Measurements from ENCODE around the gene NTNG1.

GRCh38 chr1:107459204-107459904 lies 318.5 kb downstream of the NTNG1 start:
- TF ChIP-seq CTCF (IDR thresholded peaks at IDR 0.05): no peak
- no peak for TF ChIP-seq POLR2A (IDR thresholded peaks at IDR 0.05)

Measured in ovary (tissue), 3 donors.